MV-4-11 (cell line): ENCODE results near the gene NTRK1.

Experiments
- DNase-seq: peaks from one replicate; lab custom pipeline; 2025; lab: John Stamatoyannopoulos, UW

Gene NTRK1

DNA sequence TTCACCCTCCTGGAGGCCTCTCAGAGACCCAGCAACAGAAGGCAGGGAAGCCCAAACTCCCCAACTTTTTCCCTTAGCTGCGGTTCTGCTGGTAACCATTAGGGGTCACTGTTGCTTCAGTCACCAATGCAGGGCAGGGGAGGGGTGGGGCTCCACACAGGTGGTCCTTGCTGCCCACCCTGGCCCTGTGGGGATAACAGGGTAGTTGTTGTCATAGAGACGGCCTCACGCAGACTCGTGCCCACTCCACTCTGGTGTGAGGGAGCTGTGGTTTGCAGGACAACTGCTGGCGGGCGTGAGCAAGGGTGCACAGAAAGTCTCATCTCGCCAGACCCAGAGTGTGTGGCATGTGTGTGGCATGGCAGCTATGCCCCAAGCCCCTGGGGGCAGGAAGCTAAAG lies 21.7 kb upstream of the NTRK1 start:
- DNase-seq, result no peak

DNA sequence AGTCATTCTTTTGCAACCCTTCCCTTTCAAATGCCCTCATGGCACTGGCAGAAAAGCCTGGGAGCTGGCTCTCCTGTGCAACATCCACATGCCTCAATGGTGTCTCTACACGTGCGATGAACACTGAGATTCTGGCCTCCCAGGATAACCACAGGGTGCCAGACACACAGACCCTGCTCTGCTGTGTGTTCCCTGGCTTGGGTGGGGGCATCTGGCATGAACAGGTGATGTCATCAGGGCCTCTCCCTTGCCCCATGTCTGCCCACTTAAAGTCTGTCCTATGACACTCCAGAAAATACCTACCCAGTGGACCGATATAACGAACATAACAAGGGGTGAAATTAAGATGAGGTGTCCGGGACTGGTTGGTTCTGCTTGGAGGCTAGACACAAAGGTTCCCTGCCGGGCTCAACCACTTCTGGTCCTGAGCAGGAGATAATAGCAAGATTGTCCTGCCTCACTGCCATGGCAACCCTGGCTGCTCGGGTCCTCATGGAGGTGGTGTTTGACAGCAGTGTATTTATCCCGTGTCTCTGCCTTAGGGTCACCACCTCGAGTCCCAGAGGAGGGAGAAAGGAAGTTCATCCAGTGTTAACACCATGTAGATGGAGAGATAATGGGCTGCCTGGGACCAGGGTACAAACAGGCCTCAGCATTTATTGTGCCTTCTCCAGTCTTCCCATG lies 21.1 kb upstream of the NTRK1 start:
- no peak for DNase-seq

DNA sequence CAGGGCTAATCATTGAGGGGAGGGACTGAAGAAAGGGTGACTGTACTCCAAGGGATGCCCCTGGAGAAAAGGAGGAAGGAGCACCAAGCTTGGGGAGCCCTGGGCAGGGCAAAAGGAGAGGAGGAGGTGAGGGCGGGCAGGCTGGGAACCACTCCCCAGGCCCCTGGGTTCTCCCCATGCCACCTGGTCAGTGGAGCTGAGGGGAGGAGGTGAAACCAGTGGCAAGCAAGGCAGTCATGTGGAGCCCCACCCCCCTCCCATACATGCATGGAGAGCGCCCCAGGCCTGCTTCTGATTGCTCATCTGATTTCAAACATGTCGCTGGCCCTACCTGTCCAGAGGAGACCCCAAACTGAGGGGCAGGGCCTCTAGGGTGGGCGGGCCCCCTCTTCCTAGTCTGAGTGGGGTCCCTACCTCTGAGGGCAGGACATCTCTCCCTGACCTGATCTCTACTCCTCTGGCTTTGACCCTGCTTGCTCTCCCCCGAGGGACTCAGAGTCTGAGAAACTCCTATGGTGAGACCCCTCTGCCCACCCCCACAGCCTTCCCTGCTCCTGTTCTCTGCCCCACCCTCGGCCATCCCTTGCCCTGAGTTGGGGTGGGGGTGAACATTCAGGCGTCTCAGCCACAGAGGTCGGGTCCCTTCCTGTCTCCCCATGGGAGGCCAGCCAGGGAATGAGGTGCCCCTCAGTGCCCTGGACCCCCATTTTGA lies 20.3 kb upstream of the NTRK1 start:
- DNase-seq, result no peak

DNA sequence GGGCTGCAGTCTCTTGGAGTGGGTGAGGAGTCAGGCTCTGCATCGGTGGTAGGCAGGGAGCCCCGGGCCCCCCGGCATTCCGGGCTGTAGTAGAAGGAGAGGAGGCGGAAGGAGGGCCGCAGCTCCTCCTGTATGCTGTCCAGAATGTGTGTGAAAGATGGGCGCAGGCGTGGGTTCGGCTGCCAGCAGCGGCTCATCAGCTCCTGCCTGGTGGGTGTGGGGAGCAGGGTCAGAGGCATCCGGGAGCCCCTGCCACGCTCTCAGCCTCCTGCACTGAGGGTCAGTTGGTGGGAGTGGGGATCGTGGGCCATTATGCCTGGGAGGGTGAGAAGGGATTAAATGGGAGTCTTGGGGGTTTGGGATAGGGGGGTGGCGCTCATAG lies 19.8 kb upstream of the NTRK1 start:
- DNase-seq, result no peak

DNA sequence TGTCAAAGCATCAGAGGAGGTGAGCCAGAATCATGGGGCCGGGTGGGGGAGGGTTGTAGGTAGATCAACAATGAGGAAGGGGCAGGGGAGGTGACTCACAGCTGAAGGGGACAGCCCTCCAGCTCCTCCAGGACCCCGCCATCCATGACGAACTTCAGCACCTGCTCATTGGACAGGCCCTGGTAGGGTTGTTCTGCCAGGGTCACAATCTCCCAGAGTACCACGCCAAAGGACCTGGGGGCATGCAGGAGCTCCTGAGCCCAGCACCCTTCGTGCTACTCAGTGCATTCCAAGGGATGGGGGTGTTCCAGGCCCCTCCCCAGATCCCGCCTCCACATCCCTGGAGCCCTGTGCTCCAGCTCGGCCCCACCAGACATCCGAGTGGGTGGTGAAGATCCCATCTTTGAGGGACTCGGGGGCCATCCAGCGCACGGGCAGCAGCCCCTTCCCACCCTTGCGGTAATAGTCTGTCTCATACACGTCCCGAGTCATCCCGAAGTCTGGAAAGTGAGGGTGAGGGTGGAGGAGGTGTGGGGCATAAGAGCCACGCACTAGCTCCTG lies 19.3 kb upstream of the NTRK1 start:
- DNase-seq, result no peak

DNA sequence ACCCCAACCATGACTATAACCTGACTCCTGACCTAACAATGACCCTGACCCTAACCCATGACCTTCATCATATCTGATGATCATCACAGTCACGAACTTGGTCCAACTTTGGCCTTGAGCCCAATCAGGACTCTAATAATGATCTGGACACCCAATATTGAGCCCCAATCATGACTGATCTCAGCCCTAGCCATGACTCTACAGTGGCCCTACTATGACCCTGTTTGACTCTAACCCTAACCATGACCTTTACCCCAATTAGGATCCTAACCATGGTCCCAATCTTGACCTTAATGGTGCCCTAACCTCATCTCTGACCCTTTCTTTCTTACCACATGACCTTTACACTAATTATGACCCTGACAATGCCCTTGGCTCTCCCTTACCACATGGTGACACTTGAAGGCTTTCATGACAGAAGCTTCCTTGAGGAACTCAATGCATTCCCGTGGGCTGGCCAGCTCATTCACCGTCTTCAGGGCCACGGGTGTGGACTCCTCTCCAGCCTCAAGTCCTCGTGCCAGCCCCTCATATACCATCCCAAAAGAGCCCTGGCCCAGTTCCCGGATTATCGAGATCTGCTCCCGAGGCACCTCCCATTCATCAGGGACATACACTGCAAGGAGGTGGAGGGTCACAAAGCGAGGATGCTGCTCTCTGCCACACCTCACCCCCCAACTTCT lies 17.9 kb upstream of the NTRK1 start:
- DNase-seq, result no peak

DNA sequence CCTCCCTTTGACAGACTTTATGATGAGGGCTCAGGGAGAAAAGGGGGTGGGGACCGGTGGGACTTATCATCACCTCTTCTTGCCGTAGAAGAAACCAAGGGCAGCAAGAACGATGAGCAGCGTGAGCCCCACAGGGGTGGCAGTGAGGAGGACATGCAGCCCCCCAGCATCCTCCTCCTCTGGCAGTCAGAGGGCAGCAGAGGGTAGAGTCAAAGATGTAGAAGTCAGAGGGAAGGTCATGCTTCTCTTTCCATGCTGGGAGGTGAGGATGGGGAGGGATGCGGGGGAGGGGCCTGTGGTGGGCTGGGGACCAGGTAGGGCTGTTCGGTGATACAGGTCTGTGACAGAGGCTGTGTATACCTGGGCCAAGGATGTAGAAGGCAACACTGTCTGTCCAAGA lies 16.6 kb upstream of the NTRK1 start:
- DNase-seq, result no peak

DNA sequence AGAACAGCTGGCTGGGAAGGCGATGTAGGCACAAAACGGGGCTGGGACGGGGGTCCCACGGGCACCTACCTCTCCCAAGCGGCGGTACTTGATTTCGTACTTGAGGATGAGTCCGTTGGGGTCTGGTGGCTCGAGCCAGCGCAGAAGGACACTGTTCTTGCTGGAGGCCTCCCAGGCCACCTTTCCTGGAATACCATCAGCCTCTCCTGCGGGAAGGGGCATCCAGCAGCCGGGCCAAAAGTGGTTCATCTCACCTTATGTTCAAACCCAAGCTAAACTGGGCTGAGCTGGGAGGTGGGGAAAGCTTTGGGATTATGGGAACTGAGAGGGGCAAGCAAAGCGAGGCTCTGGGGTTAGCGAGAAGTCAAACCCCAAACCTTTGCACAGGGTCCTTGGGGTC lies 16.0 kb upstream of the NTRK1 start:
- DNase-seq, result no peak

DNA sequence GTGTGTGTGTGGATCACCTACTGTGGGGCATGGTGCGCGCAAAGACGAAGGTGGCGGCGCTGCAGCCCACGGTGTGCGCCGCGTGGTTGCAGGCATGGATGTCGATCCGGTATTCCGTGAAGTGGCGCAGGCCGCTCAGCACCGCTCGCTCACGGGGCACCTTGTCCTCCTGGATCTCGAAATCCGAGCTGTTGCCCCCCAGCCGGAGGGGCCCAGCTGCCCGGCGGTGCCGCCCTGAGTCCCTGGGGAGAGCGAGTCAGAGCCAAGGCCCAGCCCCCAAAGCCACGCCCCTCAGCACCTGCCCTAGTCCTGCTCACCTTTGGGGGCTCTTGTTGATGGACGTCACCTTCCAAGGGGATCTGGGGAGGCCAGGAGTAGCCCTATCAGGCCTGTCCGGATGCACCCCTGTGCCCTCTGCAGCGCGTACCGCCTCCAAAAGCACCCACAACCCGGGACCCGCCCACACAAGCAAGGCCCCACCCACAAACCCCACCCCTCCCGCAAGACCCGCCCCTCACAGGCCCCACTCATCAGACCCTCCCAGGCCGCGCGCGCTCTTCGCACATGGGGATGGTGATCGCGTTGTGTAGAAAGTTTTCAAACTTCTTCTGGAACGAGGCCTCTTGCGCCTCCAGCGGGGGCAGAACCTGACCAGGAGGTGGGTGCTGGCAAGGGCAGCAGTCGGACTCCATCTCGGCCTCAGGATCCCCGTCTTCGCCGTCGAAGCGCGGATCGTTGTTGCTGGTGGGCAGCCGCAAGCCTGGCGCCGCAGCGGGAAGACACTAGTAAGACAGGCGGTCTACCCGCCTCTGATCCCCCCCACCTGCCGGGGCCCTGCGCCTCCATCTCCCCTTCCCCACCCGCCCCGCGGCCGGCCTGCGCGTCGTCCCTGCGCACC lies 15.4 kb upstream of the NTRK1 start:
- no peak for DNase-seq

DNA sequence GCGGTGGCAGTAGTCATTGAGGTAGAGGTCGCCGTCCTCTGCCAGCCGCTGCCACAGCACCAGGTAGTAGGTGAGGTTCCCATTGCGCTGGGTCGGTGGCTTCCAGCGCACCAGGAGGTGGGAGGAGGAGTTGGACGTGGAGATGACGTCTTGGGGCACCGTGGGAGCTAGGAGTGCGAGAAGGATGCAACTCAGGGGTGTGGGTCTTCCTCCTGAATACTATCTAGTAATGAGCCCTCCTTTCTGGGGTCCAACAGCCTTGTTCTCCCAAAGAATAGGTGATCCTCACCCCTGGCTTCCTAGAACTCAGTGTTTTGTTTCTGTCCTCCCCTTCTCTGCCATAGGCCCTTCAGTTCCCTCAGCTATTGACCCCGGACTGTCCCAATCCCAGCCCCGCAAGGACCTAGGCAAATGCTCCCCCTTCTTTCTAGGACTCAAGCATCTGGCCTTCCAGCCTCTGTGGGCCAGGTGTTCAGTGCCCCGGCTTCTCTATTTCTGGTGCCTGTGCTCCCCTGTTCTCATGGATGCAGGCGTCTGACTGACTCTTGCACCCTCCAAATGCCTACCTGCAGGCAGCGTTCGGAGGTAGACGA lies 14.6 kb upstream of the NTRK1 start:
- no peak for DNase-seq

DNA sequence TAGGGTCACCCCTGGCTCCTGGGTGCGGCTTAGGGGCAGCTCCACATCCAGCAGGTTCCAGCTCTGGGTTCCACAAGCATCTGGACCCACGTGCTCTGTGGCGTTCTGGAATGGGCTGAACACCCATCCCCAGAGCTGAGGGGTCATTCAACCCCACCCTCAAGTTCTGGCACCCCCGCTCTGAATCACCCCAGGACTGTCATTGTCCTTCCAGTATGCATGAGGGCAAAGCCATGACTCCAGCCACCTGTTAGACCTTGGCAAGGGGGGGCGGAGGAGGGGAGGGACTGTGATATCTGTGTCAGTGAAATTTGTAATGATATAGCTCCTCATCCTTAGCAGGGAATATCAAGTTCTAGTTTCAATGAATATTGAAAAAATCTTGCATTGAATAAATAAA lies 14.0 kb upstream of the NTRK1 start:
- DNase-seq, result no peak

DNA sequence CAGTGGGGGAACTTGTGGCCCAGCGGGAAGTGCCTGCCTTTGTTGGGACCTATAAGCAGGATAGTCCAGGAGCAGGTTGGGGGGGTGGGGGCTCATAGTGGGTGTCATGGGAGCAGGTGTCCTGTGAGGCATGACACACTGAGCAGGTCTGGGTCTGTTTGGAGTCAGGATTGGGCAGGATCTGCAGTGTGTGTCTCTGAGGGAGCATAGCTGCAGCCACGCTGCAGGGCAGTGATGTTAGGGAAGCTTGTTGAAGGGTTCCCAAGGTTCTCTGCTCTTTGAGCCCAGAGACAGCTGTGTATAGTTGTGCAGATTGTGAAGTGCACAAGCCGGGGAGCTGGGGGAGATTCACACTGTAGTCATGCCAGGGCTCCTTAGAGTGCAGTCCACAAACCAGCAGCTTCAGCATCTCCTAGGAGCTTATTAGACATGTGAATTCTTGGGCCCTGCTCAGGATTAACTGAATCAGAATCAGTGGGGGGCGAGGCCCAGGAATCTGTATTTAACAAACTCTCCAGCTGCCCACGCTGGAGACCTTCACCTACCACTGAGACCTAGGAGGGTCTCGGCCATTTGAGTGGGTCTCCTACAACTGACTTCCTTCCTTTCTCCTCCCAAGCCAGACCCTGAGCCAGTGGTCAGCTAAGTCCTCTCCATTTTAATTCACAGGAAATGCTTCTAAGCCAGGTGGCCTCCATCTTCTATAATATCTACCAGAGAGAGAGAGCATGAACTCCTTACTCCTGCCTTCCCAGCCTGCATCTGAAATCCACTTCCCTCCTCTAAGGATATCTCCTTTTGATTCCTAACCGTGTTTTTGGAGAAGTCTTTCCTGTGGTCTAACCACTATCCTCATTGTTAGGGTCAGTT lies 12.8 kb upstream of the NTRK1 start:
- DNase-seq, result no peak

DNA sequence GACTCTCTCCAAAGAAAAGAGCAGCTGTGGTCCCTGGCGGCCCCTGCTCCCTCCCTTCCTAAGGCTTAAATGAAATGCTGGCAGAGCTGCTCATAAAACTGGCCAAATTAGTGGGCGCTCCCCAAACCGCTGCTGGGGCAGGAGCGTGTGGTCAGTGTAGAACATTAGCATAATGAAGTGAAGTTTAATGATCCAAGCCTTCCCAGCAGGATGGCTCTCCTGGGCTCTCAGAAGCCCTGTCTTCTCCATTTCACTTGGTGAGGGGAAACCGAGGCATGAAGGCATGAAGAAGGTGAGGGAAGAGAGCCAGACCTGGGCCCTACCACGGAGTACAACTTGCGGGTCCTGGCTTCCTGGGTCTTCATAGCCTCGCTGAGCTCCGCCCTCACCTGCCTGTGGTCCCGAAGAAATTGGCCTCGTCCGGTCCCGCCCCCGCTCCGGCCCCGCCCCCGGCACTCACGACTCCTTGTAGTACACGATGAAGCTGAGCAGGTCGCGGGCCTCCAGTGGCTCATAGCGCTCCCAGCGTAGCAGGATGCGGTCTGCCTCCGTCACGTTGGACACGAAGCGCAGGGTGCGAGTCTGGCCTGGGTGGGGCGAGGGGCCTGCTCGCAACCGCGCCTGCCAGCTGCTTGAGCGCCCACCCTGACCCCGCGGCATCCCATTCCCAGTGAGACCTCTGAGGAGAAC lies 12.1 kb upstream of the NTRK1 start:
- DNase-seq, result no peak

DNA sequence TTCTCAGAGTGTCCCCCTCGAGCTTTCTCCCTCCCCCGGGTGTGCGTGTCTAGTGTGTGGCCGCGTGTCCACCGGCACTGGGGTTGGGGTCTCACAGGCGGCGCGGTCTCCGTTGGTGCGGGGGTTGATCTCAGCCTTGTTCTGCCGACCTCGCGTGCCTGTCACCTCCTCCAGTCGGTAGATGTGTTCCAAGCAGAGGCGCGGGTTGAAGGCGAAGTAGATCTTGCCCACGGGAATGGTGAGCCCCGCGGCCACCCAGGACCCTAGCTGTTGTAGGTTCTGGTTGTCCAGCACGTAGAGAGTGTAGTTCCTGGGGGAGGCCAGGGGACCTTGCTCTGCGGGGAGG lies 11.5 kb upstream of the NTRK1 start:
- no peak for DNase-seq

DNA sequence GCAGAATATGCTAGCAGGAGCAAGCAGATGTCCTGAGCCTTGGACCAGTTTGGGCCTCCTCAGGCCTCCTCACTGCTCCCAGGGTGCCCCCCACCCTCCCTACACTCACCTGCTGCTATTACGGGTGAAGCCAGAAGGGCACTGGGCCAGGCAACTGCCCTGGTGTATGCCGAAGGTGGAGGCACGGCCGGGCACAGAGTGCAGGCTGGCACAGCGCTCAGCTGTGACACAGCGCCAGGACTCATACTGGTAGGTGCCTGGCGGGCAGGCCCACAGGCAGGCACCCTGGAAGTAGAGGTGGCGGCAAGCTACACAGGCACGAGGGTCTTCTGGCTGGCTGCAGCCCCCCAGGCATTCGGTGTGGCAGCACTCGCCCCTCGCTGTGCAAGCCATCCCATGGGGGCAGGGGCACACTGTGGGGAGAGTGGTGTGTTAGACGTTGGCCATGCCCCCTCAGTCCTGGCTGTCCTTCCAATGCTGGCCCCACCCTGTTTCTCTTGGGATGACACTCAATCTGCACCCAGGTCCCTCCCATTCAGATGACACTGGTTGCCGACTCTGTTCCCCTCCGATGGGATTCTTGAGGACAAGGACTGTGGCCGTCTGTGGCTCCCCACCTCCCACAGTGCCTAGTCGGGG lies 8.8 kb upstream of the NTRK1 start:
- DNase-seq, result no peak

DNA sequence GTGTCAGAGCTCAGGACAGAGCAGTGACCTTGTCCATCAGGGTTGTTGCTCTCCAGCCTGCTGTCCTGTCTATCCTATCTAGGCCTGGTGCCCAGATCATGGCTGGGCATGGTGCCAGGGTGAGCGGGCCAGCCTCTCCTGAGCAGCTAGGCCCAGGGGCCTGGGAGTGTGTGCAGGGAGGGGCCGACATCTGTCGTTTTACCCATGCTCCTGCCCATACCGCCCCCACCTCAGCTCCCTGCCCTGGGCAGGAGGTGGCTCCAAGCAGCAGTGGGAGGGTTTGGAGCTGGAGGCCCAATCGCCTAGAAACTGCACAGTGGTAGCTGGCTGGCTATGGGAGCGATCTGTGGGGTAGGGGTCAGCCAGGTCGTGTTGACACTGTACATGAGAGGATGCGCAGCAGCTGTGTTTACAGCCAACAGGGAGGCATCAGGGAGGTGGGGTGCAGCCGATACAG lies 8.2 kb upstream of the NTRK1 start:
- DNase-seq, result no peak

DNA sequence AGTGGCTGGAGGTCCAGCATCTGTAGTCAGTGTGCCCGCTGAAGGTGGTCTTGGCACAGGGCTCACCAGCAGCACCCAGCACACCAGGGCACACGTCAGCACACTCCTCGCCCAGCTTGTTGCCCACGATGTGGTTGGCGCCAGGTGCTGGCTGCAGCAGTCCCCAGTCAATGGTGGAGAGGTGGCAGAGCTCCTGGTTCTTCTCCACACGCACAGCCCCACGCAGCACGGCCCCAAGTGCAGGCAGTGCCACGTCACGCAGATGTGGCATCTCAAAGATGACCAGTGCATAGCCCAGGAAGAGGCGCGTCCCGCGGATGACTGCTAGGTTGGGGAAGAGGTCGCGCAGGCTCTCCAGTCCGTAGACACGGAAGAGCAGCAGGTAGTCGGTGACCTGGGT lies 6.9 kb upstream of the NTRK1 start:
- DNase-seq, result no peak

DNA sequence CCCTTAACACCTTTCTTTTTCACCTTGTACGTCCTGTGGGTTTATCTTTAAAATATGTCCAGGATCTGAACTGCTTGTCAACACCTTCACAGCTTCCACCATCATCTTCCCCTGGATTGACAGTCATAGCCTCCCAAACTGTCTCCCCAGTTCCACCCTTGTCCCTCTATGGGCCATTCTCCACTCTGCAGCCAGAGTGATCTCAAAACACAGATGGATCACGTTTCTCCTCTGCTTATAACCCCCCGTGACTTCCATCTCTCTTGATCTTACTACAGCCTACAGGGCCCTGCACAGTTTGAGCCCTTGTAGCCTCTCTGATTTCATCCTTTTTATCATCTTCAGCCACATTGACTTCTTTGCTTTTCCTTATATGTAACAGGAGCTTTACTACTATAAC lies 6.0 kb upstream of the NTRK1 start:
- DNase-seq, result no peak

DNA sequence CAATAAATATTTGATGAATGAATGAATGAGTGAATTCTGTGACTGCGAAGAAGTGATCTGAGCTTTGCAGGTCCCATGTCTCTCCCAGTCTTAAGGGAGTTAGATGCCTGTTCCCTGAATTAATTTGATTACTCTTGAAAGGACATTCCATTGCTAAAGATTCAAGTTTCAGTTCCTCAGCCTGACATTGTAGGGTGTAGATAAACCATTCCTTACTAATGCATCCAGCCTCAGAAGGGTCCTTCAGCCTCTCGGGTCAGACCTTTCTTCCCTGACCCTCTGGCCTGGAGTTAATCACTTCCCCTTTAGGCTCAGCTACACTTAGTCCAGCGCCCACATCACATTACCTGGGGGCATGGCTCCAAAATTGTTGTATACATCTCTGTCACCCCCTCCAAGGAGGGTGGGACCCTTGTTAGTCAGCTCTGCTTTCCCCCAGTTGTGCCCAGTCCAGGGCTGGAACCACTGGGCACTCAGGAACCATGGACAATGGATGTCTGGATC lies 4.3 kb upstream of the NTRK1 start:
- DNase-seq, result peak; percentile 51
